ENCODE data around the gene KRTAP10-6.
A peak's percentile ranks its signal among the peaks of the same experiment; 100 is the strongest.
"Not testable (repeated sequence)": the region's sequence is repeated elsewhere in the genome, so short reads cannot be mapped to it uniquely, and the experiment has no call there.

KRTAP10-6 gene

GRCh38 chr21:44575307-44576024 lies 16.8 kb downstream of the KRTAP10-6 start:
- DNase-seq, result no peak

DNA sequence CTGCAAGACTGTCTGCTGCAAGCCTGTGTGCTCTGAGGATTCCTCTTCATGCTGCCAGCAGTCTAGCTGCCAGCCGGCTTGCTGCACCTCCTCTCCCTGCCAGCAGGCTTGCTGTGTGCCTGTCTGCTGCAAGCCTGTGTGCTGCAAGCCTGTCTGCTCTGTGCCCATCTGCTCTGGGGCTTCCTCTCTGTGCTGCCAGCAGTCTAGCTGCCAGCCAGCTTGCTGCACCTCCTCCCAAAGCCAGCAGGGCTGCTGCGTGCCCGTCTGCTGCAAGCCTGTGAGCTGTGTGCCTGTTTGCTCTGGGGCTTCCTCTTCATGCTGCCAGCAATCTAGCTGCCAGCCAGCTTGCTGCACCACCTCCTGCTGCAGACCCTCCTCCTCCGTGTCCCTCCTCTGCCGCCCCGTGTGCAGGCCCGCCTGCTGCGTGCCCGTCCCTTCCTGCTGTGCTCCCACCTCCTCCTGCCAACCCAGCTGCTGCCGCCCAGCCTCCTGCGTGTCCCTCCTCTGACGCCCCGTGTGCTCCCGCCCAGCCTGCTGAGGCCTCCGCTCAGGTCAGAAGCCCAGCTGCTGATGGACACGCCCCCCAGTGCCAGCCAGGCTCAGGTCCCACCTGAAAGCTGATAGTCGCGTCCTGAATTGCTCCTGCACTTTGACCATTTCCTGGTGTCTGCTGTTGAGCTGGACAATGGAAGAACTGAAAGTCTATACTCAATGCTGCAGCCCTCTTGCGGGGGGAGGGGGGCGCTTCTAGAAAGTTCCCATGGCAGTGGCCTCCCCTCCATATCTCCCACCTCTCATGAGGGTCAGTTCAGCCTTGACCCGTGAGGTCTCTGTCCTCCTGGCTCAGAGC lies 17.6 kb downstream of the KRTAP10-6 start:
- no peak for DNase-seq

DNA sequence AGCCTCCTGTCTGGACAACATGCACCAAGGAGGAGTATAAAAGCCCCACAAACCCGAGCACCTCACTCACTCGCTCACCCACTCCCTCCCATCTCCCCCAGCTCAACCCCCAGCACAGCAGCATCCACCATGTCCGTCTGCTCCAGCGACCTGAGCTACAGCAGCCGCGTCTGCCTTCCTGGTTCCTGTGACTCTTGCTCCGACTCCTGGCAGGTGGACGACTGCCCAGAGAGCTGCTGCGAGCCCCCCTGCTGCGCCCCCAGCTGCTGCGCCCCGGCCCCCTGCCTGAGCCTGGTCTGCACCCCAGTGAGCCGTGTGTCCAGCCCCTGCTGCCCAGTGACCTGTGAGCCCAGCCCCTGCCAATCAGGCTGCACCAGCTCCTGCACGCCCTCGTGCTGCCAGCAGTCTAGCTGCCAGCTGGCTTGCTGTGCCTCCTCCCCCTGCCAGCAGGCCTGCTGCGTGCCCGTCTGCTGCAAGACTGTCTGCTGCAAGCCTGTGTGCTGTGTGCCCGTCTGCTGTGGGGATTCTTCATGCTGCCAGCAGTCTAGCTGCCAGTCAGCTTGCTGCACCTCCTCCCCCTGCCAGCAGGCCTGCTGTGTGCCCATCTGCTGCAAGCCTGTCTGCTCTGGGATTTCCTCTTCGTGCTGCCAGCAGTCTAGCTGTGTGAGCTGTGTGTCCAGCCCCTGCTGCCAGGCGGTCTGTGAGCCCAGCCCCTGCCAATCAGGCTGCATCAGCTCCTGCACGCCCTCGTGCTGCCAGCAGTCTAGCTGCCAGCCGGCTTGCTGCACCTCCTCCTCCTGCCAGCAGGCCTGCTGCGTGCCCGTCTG lies 18.5 kb downstream of the KRTAP10-6 start, which contains the start of gene KRTAP10-4:
TSS of gene KRTAP10-4 (plus strand) at position 100 of the 827 bp plus-strand sequence. CDS start at position 130, 30 bp downstream.
- DNase-seq, result not testable (repeated sequence)

GRCh38 chr21:44572959-44573583 lies 19.2 kb downstream of the KRTAP10-6 start:
- DNase-seq, result no peak

DNA sequence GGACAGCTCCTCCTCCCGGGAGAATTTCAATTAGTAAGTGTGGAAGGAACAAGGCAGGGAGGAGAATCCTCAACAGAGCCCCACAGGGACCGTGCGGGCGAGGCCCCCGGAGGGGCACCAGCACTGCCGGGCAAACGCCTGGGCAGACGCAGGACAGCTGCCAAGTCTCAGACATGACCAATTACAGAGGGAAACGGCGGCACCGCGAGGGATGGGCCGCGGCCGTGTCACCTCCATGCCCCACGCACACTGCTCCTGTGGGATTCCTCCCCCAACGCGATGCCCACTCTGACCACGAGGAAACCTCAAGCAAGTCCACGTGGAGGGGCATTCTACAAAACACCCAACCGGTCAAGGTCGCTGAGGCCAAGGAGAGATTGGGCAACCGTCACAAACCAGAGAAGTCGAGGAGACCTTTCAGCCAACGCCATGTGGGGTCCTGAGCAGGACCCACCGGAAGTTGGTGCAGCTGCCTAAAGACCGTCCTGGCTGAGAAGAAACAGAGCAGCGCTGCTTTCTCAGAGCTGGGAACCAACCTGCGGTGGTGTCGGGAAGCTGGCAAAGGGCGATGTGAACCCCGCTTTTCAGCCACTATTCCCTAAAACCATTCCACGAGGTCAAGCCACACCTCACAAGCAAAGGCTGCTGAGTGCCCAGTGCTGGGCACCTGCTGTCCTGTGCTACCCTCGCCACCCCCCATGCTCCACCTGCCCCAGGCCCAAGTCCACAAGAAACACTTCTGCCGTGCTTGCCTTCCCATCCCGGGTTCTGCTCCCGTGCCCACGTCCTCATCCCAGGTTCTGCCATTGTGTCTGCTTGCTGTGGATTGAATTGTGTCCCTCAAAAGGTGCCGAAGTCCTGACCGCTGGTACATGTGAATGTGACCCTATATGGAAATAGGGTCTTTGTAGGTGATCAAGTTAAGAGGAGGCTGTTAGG lies 20.2 kb downstream of the KRTAP10-6 start:
- no peak for DNase-seq

- DNase-seq, result no peak
Measured at GRCh38 chr21:44571296-44571695, 21.0 kb downstream of the KRTAP10-6 start.

- no peak for DNase-seq
Measured at GRCh38 chr21:44569861-44570517, 22.3 kb downstream of the KRTAP10-6 start.

DNA sequence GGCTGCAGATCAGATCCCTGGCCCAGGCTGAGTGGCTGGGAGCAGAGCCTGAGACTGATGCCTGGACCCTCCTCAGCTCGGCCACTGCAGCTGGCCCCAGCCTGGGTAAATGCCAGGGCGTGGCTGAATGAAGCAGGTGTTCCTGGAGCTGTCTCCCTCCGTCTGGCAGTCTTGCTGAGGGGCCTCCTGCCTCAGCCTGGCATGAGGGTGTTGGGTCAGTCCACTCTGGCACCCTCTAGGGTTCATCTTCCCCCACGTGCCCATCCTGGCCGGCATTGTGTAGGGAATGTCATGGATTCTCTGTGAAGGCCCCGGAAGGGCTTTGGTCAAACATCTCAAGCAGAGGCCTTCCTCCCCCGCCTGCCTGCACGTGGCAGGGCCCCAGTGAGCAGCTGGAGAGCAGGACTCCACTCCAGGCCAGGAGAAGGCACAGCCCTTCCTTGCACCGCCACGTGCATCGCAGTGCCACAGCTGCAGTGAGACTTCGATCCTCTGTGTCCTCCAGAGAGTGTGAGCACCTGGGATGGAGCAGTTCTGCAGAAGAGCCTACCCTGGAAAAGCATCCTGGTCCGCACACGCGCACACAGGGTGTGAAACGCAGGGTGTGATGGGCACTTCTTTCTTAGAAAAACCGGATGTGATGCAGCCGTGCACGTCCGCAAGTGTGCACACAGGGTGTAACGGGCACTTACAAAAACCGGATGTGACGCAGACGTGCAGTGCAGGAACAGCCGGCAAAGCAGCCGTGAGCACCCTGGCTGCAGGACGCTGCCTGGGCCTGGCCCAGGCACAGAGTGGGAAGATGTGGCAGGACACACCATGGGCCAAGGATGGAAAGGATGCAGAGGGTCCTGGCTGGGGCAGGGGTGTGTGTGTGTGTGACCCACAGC lies 23.4 kb downstream of the KRTAP10-6 start:
- no peak for DNase-seq

DNA sequence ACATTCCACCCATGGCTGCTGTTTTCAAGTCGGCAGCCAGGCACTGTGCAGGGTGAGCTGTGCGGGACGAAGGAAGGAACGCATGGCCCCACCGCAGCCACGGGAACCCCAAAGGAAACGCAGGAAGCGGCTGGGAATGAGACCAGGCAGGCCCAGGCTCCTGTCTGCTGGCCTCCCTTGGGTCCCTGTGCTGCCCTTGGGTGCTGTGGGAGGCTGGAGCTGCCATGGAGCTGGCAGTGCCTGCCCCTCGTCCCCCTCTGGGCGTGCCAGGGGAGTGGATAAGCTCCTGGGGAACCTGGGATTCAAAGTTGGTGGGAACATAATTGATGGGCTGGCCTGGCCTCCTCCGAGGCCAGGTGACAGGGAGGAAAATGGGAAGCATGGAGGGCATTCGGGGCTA lies 24.0 kb downstream of the KRTAP10-6 start:
- DNase-seq, result no peak

DNA sequence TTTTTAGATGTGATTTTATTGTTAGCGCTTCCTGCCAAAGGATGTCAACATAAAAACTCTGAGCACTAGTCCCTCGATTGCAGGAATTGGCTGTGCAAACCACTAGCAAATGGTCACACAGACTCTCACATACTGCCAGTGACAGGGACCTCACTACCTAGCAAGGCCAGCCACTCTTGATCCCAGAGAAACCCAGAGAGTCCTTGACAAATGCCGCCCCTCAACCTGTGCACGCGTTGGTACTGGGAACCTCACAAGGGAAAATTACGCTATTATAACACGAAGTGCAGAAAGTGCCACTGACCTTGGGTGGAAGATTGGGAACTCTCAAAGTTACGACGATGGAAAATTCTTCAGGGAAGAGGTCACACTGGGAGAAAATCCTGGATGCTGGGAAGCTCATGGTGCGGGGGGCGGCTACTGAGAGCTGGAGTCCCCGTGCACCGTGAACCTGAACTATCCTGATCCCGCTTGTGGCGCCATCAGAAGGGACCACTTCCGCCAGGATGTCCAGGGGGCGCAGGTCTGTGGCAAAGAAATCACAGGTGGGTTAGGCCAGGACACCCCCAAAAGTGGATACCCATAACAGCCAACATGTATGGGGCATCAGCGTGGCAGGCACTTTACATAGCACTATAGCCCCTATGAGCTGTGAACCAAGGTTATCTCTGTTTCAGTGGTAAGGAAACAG lies 24.7 kb downstream of the KRTAP10-6 start:
- DNase-seq, result no peak

DNA sequence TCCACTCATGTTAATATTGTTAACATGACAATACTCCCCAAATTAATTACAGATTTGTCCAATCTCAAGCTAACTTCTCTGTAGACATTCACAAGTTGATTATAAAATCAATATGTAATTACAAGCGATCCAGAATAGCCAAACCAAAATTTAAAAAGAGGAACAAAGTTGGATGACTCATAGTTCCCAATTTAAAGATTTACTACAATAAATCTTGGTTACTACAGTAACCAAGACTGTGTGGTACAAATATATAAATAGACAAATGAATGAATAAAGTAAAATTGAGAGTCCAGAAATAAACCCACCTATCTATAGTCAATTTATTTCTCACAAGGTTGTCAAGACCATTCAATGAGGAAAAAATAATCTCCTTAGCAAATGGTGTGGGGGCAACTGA lies 25.9 kb downstream of the KRTAP10-6 start:
- DNase-seq, result peak; percentile 21 to 66 (median 61)

DNA sequence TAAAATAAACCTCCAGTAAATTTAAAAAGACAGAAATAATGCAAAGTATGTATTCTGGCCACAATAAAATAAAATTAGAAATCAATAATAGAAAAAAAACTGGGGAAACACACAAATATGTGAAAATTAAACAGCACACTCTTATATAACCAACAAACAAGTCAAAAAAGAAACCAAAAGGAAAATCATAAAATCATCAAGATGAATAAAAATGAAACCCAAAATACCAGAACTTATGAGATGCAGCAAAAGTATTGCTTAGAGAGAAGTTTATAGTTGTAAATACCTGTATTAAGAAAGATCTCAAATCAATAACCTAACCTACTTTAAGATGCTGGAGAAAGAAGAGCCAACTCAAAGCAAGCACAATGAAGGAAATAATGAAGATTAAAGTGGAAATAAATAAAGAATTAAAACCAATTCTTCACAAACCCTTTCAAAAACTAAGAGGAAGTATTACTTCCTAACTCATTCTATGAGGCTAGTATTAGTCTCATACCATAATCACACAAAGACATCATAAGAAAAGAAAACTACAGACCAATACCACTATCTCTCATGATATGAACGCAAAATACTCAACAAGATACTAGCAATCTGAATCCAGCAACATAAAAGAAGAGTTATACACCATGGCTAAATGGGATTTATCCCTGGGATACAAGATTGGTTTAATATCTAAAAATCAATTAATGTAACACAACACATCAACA lies 27.3 kb downstream of the KRTAP10-6 start:
- DNase-seq, result peak in 2 of 3 donors; percentile 16 to 29

- no peak for DNase-seq
Measured at GRCh38 chr21:44564099-44564498, 28.2 kb downstream of the KRTAP10-6 start.

GRCh38 chr21:44558695-44559094 lies 33.6 kb downstream of the KRTAP10-6 start, which contains the start of gene KRTAP10-3:
KRTAP10-3 (minus strand) TSS chr21:44558795; CDS start chr21:44558715, 80 bp downstream.
- DNase-seq, result no peak

- DNase-seq, result not testable (repeated sequence)
Measured at GRCh38 chr21:44558329-44558675, 34.0 kb downstream of the KRTAP10-6 start.

- DNase-seq, result no peak
Measured at GRCh38 chr21:44557491-44558328, 34.6 kb downstream of the KRTAP10-6 start.

GRCh38 chr21:44556879-44557278 lies 35.4 kb downstream of the KRTAP10-6 start:
- no peak for DNase-seq
